HUES64 (cell line): Measurements from ENCODE around the gene FGF11.

Source experiments
- H3K27ac ChIP-seq: 2 replicates; pipeline ENCODE4 v1.7.0; 2013; ENCODE audit warnings: low read depth, low read length, inconsistent platforms
- H3K27me3 ChIP-seq: 2 replicates; pipeline ENCODE4 v1.6.1; 2013; ENCODE audit warnings: mild to moderate bottlenecking, low read length; ENCODE audit not compliant: insufficient read depth
- H3K36me3 ChIP-seq: 2 replicates; pipeline ENCODE4 v1.6.1; 2013; ENCODE audit warnings: mild to moderate bottlenecking, low read length; ENCODE audit not compliant: insufficient read depth
- H3K4me1 ChIP-seq: 2 replicates; pipeline ENCODE4 v1.6.1; 2013; ENCODE audit warnings: mild to moderate bottlenecking, low read length, moderate library complexity; ENCODE audit not compliant: insufficient read depth
- H3K4me3 ChIP-seq: 2 replicates; pipeline ENCODE4 v1.5.1; 2013; ENCODE audit warnings: mild to moderate bottlenecking, low read length, moderate library complexity
- H3K9ac ChIP-seq: 2 replicates; pipeline ENCODE4 v1.6.1; 2013; ENCODE audit warnings: mild to moderate bottlenecking, low read depth, low read length
- H3K9me3 ChIP-seq: 2 replicates; pipeline ENCODE4 v1.6.1; 2013; ENCODE audit warnings: low read depth, low read length; ENCODE audit not compliant: insufficient read depth
- WGBS: fragments of 150-250, 120-280 bp; methylation state at CpG from one replicate; pipeline ENCODE4 v1.1.7; 2013; ENCODE audit warnings: missing lambda C conversion rate; 5-methylcytosine and 5-hydroxymethylcytosine counted together

Gene FGF11

GRCh38 chr17:7423679-7424078 lies 15.6 kb upstream of the FGF11 start:
- H3K36me3 ChIP-seq: no peaks in the 10 kb centered on the region
- H3K9ac ChIP-seq: no peak overlapping the region
- H3K4me3 ChIP-seq: no peak overlapping the region
- H3K27ac ChIP-seq: no peak overlapping the region
- no peaks in the 10 kb centered on the region; the same call in 1 of the 2 replicates for H3K4me1 ChIP-seq
- H3K9me3 ChIP-seq: no peaks in the 10 kb centered on the region
- no peaks in the 10 kb centered on the region for H3K27me3 ChIP-seq
- WGBS: 95% methylated on average over 4 of the region's 4 CpGs

GRCh38 chr17:7425316-7425715 lies 14.0 kb upstream of the FGF11 start, which contains the start of gene SPEM2:
Gene SPEM2 (plus strand): TSS chr17:7425616. CDS start chr17:7425689, 73 bp downstream.
- Histone ChIP-seq H3K9ac (no peak within 1 kb of the TSS), H3K4me1 (no peaks in the 10 kb centered on the region), H3K4me3 (no peak within 1 kb of the TSS), H3K27ac (no peak within 1 kb of the TSS), H3K9me3 (no peaks in the 10 kb centered on the region), H3K27me3 (no peaks in the 10 kb centered on the region), H3K36me3 (no peaks in the 10 kb centered on the region)
- WGBS: 92% methylated on average over 7 of the region's 7 CpGs

- H3K4me1 ChIP-seq: no peaks in the 10 kb centered on the region
- 87% methylated on average over 8 of the region's 8 CpGs for WGBS
- H3K9ac ChIP-seq: no peak overlapping the region
- no peaks in the 10 kb centered on the region for H3K9me3 ChIP-seq
- H3K36me3 ChIP-seq: no peaks in the 10 kb centered on the region
- H3K4me3 ChIP-seq: no peak overlapping the region
- H3K27ac ChIP-seq: no peak overlapping the region
- H3K27me3 ChIP-seq: no peaks in the 10 kb centered on the region
Observed at GRCh38 chr17:7425756-7426155, 13.6 kb upstream of the FGF11 start.

GRCh38 chr17:7426203-7426863 lies 13.0 kb upstream of the FGF11 start:
- no peak overlapping the region for H3K9ac ChIP-seq
- no peak overlapping the region for H3K27ac ChIP-seq
- no peak overlapping the region for H3K4me3 ChIP-seq
- H3K27me3 ChIP-seq: no peaks in the 10 kb centered on the region
- no peaks in the 10 kb centered on the region for H3K4me1 ChIP-seq
- no peaks in the 10 kb centered on the region for H3K36me3 ChIP-seq
- no peaks in the 10 kb centered on the region for H3K9me3 ChIP-seq
- 96% methylated on average over 33 of the region's 33 CpGs for WGBS

- Histone ChIP-seq H3K9ac (no peak overlapping the region), H3K4me1 (no peaks in the 10 kb centered on the region), H3K27ac (no peak overlapping the region), H3K9me3 (no peaks in the 10 kb centered on the region), H3K4me3 (no peak overlapping the region), H3K36me3 (no peaks in the 10 kb centered on the region), H3K27me3 (no peaks in the 10 kb centered on the region)
- WGBS: 95% methylated on average over 29 of the region's 29 CpGs
Observed at GRCh38 chr17:7426896-7427489, 12.3 kb upstream of the FGF11 start.

- H3K36me3 ChIP-seq: no peaks in the 10 kb centered on the region
- no peaks in the 10 kb centered on the region for H3K4me1 ChIP-seq
- WGBS: 89% methylated on average over 7 of the region's 7 CpGs
- no peak overlapping the region for H3K9ac ChIP-seq
- no peaks in the 10 kb centered on the region for H3K9me3 ChIP-seq
- no peaks in the 10 kb centered on the region for H3K27me3 ChIP-seq
- no peak overlapping the region for H3K27ac ChIP-seq
- no peak overlapping the region for H3K4me3 ChIP-seq
Observed at GRCh38 chr17:7427549-7427948, 11.8 kb upstream of the FGF11 start.

- H3K27me3 ChIP-seq: no peaks in the 10 kb centered on the region
- no peak within 1 kb of the TSS for H3K27ac ChIP-seq
- no peaks in the 10 kb centered on the region for H3K4me1 ChIP-seq
- WGBS: 67% methylated on average over 5 of the region's 5 CpGs
- no peak within 1 kb of the TSS for H3K4me3 ChIP-seq
- H3K36me3 ChIP-seq: no peaks in the 10 kb centered on the region
- no peak within 1 kb of the TSS for H3K9ac ChIP-seq
- H3K9me3 ChIP-seq: no peaks in the 10 kb centered on the region
Observed at GRCh38 chr17:7428557-7428956, 10.8 kb upstream of the FGF11 start, which contains the start of gene SPEM3. Gene SPEM3 (plus strand): TSS chr17:7428857. CDS start chr17:7428903, 46 bp downstream.

GRCh38 chr17:7429722-7430121 lies 9.6 kb upstream of the FGF11 start:
- Histone ChIP-seq H3K4me1 (no peaks in the 10 kb centered on the region), H3K27ac (no peak overlapping the region), H3K36me3 (no peaks in the 10 kb centered on the region), H3K9me3 (no peaks in the 10 kb centered on the region), H3K4me3 (no peak overlapping the region), H3K27me3 (no peaks in the 10 kb centered on the region), H3K9ac (no peak overlapping the region)
- WGBS: 92% methylated on average over 10 of the region's 10 CpGs

GRCh38 chr17:7431231-7431630 lies 8.1 kb upstream of the FGF11 start:
- H3K36me3 ChIP-seq: no peaks in the 10 kb centered on the region
- H3K9ac ChIP-seq: no peak overlapping the region
- 95% methylated on average over 1 of the region's 1 CpG for WGBS

GRCh38 chr17:7432296-7432695 lies 7.0 kb upstream of the FGF11 start:
- Histone ChIP-seq H3K4me1 (no peaks in the 10 kb centered on the region), H3K36me3 (no peaks in the 10 kb centered on the region), H3K27me3 (peaks cover 8% of the 10 kb centered on the region; the same call in 1 of the 2 replicates), H3K27ac (no peak overlapping the region), H3K9me3 (no peaks in the 10 kb centered on the region), H3K9ac (no peak overlapping the region), H3K4me3 (no peak overlapping the region)
- WGBS: 94% methylated on average over 11 of the region's 11 CpGs

More at GRCh38 chr17:7431231-7431630, 8.1 kb upstream of the FGF11 start:
- Histone ChIP-seq H3K4me1 (no peaks in the 10 kb centered on the region), H3K4me3 (no peak overlapping the region), H3K27ac (no peak overlapping the region), H3K9me3 (no peaks in the 10 kb centered on the region), H3K27me3 (peaks cover 4% of the 10 kb centered on the region; the same call in 1 of the 2 replicates)

- peak overlapping the region; percentile 60; the same call in 1 of the 2 replicates for H3K27ac ChIP-seq
- 3% methylated on average over 49 of the region's 49 CpGs for WGBS
- H3K27me3 ChIP-seq: peaks cover 34% of the 10 kb centered on the region
- peak overlapping the region; percentile 95 for H3K4me3 ChIP-seq
- peak overlapping the region; percentile 50 for H3K9ac ChIP-seq
- peaks cover 8% of the 10 kb centered on the region for H3K4me1 ChIP-seq
- H3K36me3 ChIP-seq: no peaks in the 10 kb centered on the region
- no peaks in the 10 kb centered on the region for H3K9me3 ChIP-seq
Observed at GRCh38 chr17:7435676-7436555, 3.4 kb upstream of the FGF11 start.
